HUES64 (cell line): ENCODE measurements around the gene LGALS9. TPM values are rescaled to one million over a fixed set of nuclear protein-coding genes. Genes with fewer than 3 reads are reported as not detected.

Experiments used
- H3K27ac ChIP-seq: 2 replicates; pipeline ENCODE4 v1.7.0; 2013; ENCODE audit warnings: low read depth, low read length, inconsistent platforms
- H3K27me3 ChIP-seq: 2 replicates; pipeline ENCODE4 v1.6.1; 2013; ENCODE audit warnings: mild to moderate bottlenecking, low read length; ENCODE audit not compliant: insufficient read depth
- H3K36me3 ChIP-seq: 2 replicates; pipeline ENCODE4 v1.6.1; 2013; ENCODE audit warnings: mild to moderate bottlenecking, low read length; ENCODE audit not compliant: insufficient read depth
- H3K4me1 ChIP-seq: 2 replicates; pipeline ENCODE4 v1.6.1; 2013; ENCODE audit warnings: mild to moderate bottlenecking, low read length, moderate library complexity; ENCODE audit not compliant: insufficient read depth
- H3K4me3 ChIP-seq: 2 replicates; pipeline ENCODE4 v1.5.1; 2013; ENCODE audit warnings: mild to moderate bottlenecking, low read length, moderate library complexity
- H3K9ac ChIP-seq: 2 replicates; pipeline ENCODE4 v1.6.1; 2013; ENCODE audit warnings: mild to moderate bottlenecking, low read depth, low read length
- H3K9me3 ChIP-seq: 2 replicates; pipeline ENCODE4 v1.6.1; 2013; ENCODE audit warnings: low read depth, low read length; ENCODE audit not compliant: insufficient read depth
- WGBS: fragments of 150-250, 120-280 bp; methylation state at CpG from one replicate; pipeline ENCODE4 v1.1.7; 2013; ENCODE audit warnings: missing lambda C conversion rate; 5-methylcytosine and 5-hydroxymethylcytosine counted together
- polyA plus RNA-seq, 2 experiments: library from polyadenylated mRNA; stranded (reverse); fragments of 50-300 nt; gene quantifications; one replicate each; pipeline ENCODE4 v1.2.3, GENCODE V29; 2013

The LGALS9 gene
- 0.60 TPM for polyA plus RNA-seq (2013, experiment 1 of 2)
- 0.57 TPM for polyA plus RNA-seq (2013, experiment 2 of 2)

DNA sequence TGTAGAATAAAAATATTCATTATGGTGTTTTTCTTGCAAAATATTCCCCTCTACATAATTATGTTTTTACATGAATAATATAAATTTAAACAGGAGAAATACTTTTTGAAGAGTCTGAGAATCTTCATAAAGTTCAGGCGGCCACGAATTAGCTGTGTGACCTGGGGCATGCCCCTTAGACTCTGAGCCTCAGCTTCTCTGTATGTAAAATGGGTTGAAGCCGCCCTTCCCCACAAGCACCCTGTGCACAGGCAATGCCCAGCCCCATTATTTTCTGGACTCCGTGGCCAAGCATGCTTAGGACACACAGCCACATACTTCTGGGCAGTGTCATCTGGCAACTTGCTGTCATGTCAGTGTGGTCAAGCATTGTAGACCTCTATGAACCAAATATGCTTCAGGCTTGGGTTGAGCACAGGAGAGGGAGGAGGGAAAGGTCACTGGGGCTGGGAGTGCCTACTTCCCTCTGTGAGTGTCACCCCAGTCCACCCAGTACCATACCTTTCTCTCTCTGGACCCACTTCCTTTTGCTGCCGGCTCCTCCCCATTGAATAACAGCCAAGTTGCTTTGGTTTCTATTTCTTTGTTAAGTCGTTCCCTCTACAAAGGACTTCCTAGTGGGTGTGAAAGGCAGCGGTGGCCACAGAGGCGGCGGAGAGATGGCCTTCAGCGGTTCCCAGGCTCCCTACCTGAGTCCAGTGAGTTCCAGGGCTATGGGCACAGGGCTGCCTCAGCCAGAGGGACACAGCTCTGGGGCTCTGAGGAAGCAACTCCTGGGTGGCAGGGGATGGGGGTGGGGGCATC, at the start of gene LGALS9:
Gene LGALS9, plus strand, starts transcription at position 582 of the 804 bp plus-strand sequence. Its CDS starts 78 bp downstream, at position 660.
- WGBS = 59% methylated on average over 10 of the region's 10 CpGs
- H3K4me3 ChIP-seq = no peak within 1 kb of the TSS

DNA sequence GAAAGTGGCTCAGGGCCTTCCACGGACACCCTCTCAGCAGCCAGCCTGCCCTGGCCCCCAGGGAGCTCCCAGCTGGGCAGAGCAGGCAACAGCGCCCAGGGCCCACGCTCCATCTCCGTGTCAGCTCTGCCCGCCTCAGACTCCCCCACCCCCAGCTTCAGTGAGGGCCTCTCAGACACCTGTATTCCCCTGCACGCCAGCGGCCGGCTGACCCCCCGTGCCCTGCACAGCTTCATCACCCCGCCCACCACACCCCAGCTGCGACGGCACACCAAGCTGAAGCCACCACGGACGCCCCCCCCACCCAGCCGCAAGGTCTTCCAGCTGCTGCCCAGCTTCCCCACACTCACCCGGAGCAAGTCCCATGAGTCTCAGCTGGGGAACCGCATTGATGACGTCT, 48.3 kb upstream of the LGALS9 start:
- WGBS = 96% methylated on average over 18 of the region's 18 CpGs
- H3K9ac ChIP-seq = no peak overlapping the region
- H3K36me3 ChIP-seq = peaks cover 3% of the 10 kb centered on the region; the same call in 1 of the 2 replicates
- H3K4me3 ChIP-seq = no peak overlapping the region
- H3K4me1 ChIP-seq = peaks cover 3% of the 10 kb centered on the region; the same call in 1 of the 2 replicates
- no peaks in the 10 kb centered on the region for H3K9me3 ChIP-seq
- H3K27me3 ChIP-seq = no peaks in the 10 kb centered on the region
- H3K27ac ChIP-seq = no peak overlapping the region

More for the DNA sequence above, at the start of gene LGALS9:
- Histone ChIP-seq H3K9me3 (no peaks in the 10 kb centered on the region), H3K9ac (no peak within 1 kb of the TSS), H3K4me1 (no peaks in the 10 kb centered on the region), H3K36me3 (peaks cover 6% of the 10 kb centered on the region; the same call in 1 of the 2 replicates), H3K27ac (no peak within 1 kb of the TSS), H3K27me3 (no peaks in the 10 kb centered on the region)

DNA sequence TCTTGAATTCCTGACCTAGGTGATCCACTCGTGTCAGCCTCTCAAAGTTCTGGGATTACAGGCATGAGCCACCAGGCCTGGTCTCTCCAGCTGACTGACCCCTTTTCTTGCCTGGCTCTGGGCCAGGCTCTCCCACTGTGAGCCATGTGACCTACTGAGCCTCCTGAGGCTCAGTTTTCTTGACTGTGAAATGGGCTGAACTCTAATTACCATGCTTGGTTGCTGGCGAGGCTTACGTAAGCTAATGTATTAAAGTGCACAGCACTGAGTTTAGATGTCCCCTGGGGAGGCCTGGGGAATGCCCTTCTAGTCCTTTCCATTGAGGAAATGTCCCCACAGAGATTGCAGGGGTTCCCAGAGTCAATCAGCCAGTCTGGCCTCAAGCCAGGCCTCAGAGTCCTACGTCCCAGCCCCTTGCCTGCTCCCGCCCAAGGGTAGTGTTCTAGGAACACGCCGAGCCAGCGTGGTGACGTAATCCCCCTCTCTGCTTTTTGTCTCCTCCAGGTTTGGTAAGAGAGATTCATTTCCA, 45.8 kb upstream of the LGALS9 start:
- H3K36me3 ChIP-seq = peaks cover 11% of the 10 kb centered on the region
- H3K9ac ChIP-seq = no peak overlapping the region

DNA sequence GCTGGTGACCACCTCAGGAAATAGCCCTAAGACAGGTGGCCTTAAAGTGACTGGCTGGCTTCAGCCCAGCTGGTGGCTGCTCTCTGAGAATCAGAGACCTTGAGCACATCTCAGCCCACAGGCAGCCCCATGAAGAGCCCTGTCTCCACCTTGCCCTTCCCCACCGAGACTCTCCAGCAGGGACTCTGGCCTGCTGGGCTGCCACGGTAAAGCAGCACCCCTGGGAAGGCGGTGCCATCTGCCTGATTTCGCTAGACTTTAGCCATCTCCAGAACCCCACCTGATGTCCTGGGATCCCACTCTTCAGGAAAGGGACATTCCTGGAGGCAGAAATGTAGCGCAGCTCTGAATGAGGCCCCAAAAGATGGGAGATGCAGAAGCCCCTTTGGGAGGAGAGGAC, 45.2 kb upstream of the LGALS9 start:
- H3K9me3 ChIP-seq = no peaks in the 10 kb centered on the region
- H3K36me3 ChIP-seq = peaks cover 11% of the 10 kb centered on the region
- 89% methylated on average over 5 of the region's 5 CpGs for WGBS
- no peak overlapping the region for H3K27ac ChIP-seq
- no peaks in the 10 kb centered on the region for H3K27me3 ChIP-seq
- no peak overlapping the region for H3K9ac ChIP-seq
- H3K4me3 ChIP-seq = no peak overlapping the region
- H3K4me1 ChIP-seq = no peaks in the 10 kb centered on the region; the same call in 1 of the 2 replicates

More for the DNA sequence above, 45.8 kb upstream of the LGALS9 start:
- WGBS = 95% methylated on average over 9 of the region's 9 CpGs
- Histone ChIP-seq H3K4me3 (no peak overlapping the region), H3K9me3 (no peaks in the 10 kb centered on the region), H3K27me3 (no peaks in the 10 kb centered on the region), H3K27ac (no peak overlapping the region), H3K4me1 (no peaks in the 10 kb centered on the region)

DNA sequence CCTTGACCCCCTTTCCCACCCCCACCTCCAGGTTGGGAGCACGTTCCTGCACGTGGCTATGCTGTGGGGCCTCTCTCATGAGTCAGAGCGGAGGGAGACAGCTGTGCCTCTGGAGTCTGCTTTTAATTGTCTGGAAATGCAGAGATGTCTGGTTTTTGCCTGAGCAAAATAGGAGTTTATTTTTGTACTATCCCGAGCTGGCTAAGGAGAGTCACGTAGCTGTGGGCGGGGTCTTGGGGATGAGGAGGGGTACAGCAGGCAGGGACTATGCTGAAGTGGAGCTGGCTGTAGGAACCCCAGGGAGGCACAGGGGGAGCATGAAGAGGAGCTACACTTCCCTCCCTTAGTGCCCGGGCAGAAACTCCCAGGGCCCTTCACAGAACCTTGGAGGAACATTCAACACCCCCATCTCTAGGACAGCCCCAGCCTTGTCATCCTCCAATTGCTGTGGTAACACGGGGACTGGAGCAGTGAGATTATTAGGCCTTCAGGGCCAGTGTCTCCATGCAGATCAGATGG, 44.7 kb upstream of the LGALS9 start:
- H3K4me1 ChIP-seq = no peaks in the 10 kb centered on the region; the same call in 1 of the 2 replicates
- no peaks in the 10 kb centered on the region for H3K9me3 ChIP-seq
- H3K9ac ChIP-seq = no peak overlapping the region
- H3K4me3 ChIP-seq = no peak overlapping the region
- WGBS = 92% methylated on average over 8 of the region's 8 CpGs
- H3K27me3 ChIP-seq = no peaks in the 10 kb centered on the region
- H3K27ac ChIP-seq = no peak overlapping the region
- H3K36me3 ChIP-seq = peaks cover 11% of the 10 kb centered on the region

DNA sequence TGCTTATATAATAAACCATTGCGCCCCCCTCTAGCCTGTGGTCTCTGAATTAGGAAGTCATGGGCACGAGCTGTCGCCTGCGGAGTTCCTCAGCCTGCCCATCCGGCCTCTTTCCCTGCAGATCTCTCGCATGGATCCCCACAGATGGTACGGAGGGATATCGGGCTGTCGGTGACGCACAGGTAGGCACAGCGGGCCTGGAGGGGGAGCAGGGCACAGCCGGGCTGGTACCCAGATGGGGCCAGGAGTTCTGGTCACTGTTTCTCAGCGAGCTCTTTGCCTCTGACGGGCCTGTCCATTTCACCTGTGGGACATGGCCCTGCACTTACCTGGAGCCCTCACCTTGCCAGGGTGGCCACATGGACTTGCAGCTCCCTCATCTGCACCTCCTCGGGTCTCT, 42.6 kb upstream of the LGALS9 start:
- Histone ChIP-seq H3K36me3 (peaks cover 25% of the 10 kb centered on the region), H3K27me3 (no peaks in the 10 kb centered on the region)
- WGBS = 94% methylated on average over 15 of the region's 15 CpGs

DNA sequence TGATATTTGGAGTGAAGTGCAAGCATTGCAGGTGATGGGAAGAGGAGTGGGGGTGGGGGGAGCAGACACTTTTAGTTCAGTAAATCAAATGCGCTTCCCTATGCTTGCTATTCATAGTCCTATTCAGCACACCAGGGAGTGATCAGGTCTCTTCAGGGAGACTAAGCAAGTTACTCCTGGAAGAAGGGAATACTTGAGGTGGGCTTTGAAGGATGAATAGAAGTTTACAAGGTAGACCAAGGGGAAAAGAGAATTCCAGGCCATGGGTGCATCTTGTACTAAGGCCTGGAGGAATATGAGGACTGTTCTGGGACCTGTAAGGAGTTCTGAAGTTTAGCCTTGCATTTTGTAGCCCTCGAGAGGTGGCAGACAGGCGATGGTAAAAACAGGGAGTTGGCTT, 40.1 kb upstream of the LGALS9 start:
- peaks cover 28% of the 10 kb centered on the region for H3K36me3 ChIP-seq
- H3K27ac ChIP-seq = no peak overlapping the region
- H3K4me3 ChIP-seq = no peak overlapping the region
- no peaks in the 10 kb centered on the region; the same call in 1 of the 2 replicates for H3K4me1 ChIP-seq
- WGBS = 97% methylated on average over 3 of the region's 3 CpGs
- no peaks in the 10 kb centered on the region for H3K27me3 ChIP-seq
- no peak overlapping the region for H3K9ac ChIP-seq
- H3K9me3 ChIP-seq = no peaks in the 10 kb centered on the region

More for the DNA sequence above, 42.6 kb upstream of the LGALS9 start:
- H3K27ac ChIP-seq = no peak overlapping the region
- no peak overlapping the region for H3K9ac ChIP-seq
- no peak overlapping the region for H3K4me3 ChIP-seq
- no peaks in the 10 kb centered on the region for H3K9me3 ChIP-seq
- no peaks in the 10 kb centered on the region; the same call in 1 of the 2 replicates for H3K4me1 ChIP-seq

DNA sequence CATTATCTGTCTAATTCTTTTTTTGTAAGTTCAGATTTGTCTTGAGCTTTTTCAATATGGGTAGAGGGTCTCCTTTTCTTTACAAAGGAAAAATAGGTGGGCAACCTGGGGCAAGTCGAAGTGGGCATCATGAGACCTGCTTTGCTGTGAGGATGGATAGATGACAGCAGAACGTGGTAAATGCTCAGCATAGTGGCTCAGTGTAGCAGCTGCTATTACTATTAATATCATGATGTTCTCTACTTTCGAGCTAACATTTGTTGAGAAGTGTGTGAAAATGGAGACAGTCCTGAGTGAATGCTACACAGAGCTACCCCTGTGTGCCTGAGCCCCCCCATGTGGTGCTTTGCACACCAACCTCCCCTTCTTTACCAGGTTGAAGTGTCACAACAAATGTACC, 39.0 kb upstream of the LGALS9 start:
- H3K4me1 ChIP-seq = no peaks in the 10 kb centered on the region; the same call in 1 of the 2 replicates
- H3K27me3 ChIP-seq = no peaks in the 10 kb centered on the region
- H3K36me3 ChIP-seq = peaks cover 28% of the 10 kb centered on the region
- no peak overlapping the region for H3K9ac ChIP-seq
- no peak overlapping the region for H3K4me3 ChIP-seq
- H3K9me3 ChIP-seq = no peaks in the 10 kb centered on the region
- no peak overlapping the region for H3K27ac ChIP-seq
- 94% methylated on average over 2 of the region's 3 CpGs for WGBS

DNA sequence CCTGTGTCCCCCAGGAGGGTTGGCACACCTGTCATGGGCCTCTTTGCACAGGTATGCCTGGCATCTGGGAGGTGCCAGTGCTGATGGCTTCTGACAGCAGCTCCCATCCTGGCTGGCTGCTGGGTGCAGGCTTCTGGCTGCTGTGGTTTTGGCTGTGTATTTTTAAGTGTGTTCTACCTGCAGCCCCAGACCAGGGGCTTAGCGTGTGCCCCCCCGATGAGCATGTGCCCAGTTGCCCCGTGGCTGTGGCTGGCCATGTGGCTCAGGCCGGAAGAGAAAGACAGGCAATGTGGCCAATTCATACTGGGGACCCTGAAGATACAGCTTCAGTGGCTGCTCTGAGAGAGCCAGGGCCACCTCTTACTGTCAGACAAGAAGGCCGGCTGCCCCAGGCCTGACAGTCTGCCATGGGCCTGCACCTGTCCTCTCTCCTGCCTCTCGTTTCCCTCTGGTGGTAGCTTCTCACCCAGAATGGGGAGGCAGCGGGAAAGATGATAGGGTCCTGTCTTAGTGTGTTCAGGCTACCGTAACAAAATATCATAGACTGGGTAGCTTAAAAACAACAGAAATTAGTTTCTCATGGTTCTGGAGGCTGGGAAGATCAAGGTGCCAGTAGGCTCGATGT, 37.6 kb upstream of the LGALS9 start:
- Histone ChIP-seq H3K9ac (no peak overlapping the region), H3K27me3 (no peaks in the 10 kb centered on the region), H3K4me3 (no peak overlapping the region), H3K9me3 (no peaks in the 10 kb centered on the region), H3K36me3 (peaks cover 27% of the 10 kb centered on the region), H3K27ac (no peak overlapping the region), H3K4me1 (no peaks in the 10 kb centered on the region; the same call in 1 of the 2 replicates)
- 94% methylated on average over 9 of the region's 9 CpGs for WGBS

DNA sequence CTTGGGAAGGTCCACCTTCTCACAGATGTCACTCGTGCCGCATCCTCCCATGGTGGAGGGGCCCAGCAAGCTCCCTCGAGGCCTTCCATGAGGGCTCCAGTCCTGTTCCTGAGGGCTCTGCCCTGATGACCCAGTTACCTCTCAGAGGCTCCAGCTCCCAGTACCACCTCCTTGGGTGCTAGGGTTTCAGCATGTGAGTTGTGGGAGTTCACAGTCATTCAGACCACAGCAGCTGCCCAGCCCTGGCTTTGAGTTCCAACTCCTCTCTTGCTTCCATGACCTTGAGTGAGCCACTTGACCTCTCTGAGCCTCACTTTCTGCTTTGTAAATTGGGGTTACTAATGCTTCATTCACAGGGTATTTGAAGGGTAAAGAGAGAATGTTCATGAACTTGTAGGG, 37.1 kb upstream of the LGALS9 start:
- H3K9me3 ChIP-seq = no peaks in the 10 kb centered on the region
- H3K9ac ChIP-seq = no peak overlapping the region
- WGBS = 93% methylated on average over 3 of the region's 3 CpGs
- H3K36me3 ChIP-seq = peaks cover 27% of the 10 kb centered on the region
- no peaks in the 10 kb centered on the region for H3K27me3 ChIP-seq
- H3K4me1 ChIP-seq = no peaks in the 10 kb centered on the region; the same call in 1 of the 2 replicates
- no peak overlapping the region for H3K27ac ChIP-seq
- no peak overlapping the region for H3K4me3 ChIP-seq

DNA sequence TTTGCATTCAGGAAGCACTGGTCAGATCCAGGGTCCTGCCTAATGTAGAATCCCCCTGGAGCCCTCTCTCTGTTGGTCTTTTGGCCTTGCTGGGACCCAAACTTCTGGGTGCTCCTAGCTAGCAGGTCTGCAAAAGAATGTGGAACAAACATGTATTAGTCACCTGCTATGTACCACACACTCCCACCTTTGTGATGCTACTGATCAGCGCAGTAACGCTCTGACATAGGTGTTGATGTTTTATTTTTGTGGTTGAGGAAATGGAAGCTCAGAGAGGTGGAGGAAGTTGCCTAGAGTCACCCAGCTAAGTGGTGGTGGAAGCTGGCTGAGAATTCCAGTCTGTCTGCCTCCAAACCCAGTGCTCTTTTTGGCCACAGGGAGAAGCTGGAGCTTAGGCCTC, 35.8 kb upstream of the LGALS9 start:
- H3K4me3 ChIP-seq = no peak overlapping the region
- H3K4me1 ChIP-seq = no peaks in the 10 kb centered on the region; the same call in 1 of the 2 replicates
- no peaks in the 10 kb centered on the region for H3K27me3 ChIP-seq
- H3K27ac ChIP-seq = no peak overlapping the region
- WGBS = 95% methylated on average over 2 of the region's 2 CpGs
- H3K9ac ChIP-seq = no peak overlapping the region
- H3K9me3 ChIP-seq = no peaks in the 10 kb centered on the region
- peaks cover 29% of the 10 kb centered on the region for H3K36me3 ChIP-seq
